ENCODE measurements around the gene ARHGEF10L.

The ARHGEF10L gene

DNA sequence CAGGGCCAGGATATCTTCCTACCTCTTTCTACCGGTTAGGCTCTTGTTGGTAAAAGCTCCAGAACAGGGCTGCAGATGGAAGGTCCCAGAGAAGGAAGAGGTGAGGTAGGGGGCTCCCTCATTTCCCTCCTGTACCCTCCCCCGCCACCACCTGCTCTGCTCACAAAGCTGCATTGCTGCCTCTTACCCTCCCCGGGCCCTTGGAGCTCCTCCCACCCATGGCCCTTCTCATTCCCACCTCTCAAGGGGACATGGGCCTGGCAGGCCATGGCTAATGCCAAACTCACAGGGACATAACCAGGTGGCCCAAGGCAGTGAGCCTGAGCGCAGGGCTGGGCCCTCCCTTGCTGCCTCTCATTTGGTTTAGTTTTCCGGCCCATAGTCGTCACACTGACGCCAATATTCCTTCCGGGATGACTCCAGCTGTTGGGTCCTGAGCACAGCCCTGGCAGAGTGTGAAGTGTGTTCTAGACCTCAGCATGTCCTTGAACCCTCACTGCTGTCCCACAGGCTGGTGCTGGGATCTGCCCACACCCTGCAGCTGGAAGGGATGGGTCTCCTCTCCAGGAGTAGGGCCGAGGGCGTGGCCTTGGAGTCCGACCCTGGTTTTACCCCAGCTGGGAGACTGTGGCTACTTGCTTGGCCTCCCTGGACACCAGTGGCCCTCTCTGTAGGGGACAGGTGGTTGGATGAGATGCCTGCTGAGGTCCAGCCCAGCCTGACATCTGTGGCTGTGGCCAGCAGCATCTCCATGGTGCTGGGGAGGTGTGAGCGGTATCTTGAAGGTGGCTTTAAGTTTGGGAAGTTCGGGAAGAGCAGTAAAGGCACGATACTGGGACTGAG lies 104.6 kb downstream of the ARHGEF10L start:
- no peak overlapping the region for H3K4me3 ChIP-seq (ENCODE audit: low read length)
- TF ChIP-seq, protein P1, sequence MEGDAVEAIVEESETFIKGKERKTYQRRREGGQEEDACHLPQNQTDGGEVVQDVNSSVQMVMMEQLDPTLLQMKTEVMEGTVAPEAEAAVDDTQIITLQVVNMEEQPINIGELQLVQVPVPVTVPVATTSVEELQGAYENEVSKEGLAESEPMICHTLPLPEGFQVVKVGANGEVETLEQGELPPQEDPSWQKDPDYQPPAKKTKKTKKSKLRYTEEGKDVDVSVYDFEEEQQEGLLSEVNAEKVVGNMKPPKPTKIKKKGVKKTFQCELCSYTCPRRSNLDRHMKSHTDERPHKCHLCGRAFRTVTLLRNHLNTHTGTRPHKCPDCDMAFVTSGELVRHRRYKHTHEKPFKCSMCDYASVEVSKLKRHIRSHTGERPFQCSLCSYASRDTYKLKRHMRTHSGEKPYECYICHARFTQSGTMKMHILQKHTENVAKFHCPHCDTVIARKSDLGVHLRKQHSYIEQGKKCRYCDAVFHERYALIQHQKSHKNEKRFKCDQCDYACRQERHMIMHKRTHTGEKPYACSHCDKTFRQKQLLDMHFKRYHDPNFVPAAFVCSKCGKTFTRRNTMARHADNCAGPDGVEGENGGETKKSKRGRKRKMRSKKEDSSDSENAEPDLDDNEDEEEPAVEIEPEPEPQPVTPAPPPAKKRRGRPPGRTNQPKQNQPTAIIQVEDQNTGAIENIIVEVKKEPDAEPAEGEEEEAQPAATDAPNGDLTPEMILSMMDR (conservative IDR thresholded peaks at IDR 0.05; ENCODE audit: low read depth, low read length), result no peak
- DNase-seq (ENCODE audit: low read depth), result no peak

DNA sequence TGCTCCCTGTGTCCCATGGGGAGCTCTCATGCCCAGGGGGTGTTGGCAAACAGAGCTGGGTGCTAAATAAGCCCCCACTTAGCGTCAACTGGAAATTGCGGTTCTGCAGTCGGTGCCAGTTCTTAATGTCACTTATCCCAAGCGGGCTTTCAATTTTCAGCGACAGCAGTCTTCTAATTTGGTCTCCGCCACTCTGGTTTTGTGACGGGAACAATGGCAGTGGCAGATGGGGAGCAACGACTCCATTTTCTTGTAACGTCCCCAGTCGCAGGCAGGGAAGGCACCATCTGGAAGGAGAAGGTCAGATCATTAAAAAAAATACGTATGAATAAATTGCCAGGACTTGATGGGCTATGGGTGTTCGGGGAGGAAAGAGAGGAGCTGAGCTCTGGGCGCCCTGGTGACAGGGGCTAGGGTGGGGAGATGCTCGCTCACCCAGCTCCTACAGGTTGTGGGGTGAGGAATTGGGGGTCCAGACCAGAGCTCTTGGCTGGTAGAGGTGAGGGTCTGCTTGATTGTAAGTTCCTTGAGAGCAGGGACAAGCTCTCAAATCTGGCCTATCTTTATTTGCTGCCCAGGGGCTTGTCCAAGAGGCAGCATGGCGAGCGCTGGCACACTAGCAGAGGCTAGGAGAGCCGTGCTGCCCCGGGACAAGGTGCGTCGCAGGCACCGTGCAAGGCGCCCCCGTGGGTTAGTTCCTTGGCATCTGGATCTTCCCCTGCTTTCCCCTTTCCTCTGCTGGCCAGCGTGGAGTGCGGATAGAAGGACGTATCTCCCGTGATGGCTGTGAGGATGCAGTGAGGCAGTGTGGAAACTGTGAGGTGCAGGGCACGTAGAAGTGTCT lies 105.8 kb downstream of the ARHGEF10L start:
- no peak overlapping the region for H3K4me3 ChIP-seq (ENCODE audit: low read length)
- TF ChIP-seq, protein P1 (conservative IDR thresholded peaks at IDR 0.05; ENCODE audit: low read depth, low read length), result no peak
- DNase-seq (ENCODE audit: low read depth), result no peak

DNA sequence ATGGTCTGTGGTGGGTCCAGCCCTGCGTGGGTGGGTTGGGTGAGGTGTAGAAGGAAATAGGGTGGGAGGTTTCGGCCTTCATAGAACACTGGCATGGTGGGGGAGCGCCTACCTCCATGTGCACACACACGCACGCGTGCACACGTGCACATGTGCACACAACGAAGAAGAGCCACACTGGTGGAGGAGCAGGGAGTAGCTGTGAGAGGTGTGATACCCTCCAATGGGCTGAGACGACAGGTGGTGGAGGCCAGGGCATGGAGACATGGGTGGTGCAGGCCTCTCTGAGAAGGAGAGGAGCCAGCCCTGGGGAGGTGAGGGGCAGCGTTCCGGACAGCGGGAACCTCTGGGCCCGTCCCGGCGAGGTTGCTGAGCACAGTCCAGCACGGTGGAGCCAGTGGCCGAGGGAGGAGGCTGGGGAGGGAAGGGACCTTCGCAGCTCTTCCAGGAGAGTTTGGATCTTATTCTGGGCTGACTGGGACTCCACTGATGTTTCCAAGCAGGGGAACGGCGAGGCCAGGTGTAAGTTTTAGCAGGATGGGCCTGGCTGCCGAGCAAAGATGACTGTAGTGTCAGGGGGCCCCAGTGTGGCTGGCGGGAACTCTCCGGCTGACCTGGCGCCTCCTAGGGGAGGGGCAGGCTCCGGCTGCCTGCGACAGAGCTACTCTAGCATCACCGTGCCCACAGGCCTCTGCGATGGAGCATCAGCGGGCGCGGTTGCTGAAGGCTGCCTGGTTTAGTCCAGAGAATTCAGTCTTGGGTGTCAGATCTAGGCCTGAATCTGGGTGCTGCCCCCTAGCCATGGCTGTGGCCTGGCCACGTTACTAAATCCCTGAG lies 107.2 kb downstream of the ARHGEF10L start:
- H3K4me3 ChIP-seq (ENCODE audit: low read length), result no peak overlapping the region
- TF ChIP-seq, protein P1 (conservative IDR thresholded peaks at IDR 0.05; ENCODE audit: low read depth, low read length), result no peak
- DNase-seq (ENCODE audit: low read depth), result no peak

DNA sequence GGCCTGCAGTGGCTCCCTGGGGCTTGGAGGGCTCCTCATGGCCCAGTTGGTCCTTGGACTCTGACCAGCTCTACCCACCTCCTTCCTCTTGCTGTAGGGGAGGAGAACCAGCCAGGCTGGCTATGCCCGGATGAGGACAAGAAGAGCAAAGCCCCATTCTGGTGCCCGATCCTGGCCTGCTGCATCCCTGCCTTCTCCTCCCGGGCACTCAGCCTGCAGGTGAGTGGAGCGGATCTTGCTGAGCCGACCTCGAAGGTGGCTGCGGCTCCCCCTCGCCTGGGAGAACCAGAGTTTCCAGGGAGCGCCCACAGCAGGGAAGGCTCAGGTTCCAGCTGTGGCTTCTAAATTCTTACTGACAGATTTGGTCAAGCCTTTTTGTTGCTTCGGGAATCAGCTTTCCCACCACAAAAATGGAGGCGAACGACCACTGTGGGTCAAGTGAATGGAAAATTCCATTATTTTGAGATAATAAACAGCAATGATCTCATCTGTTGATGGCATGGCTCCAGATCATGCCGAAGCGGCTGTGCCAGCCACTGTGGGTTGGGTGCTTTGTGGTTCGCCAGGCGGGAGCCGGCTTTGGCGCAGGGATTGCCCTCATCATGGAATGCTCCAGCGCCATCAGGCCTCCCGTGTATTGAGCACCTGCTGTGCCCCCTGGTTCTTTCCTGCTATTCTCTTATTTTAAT lies 109.1 kb downstream of the ARHGEF10L start:
- TF ChIP-seq, protein P1 (conservative IDR thresholded peaks at IDR 0.05; ENCODE audit: low read depth, low read length), result no peak
- no peak overlapping the region for H3K4me3 ChIP-seq (ENCODE audit: low read length)

DNA sequence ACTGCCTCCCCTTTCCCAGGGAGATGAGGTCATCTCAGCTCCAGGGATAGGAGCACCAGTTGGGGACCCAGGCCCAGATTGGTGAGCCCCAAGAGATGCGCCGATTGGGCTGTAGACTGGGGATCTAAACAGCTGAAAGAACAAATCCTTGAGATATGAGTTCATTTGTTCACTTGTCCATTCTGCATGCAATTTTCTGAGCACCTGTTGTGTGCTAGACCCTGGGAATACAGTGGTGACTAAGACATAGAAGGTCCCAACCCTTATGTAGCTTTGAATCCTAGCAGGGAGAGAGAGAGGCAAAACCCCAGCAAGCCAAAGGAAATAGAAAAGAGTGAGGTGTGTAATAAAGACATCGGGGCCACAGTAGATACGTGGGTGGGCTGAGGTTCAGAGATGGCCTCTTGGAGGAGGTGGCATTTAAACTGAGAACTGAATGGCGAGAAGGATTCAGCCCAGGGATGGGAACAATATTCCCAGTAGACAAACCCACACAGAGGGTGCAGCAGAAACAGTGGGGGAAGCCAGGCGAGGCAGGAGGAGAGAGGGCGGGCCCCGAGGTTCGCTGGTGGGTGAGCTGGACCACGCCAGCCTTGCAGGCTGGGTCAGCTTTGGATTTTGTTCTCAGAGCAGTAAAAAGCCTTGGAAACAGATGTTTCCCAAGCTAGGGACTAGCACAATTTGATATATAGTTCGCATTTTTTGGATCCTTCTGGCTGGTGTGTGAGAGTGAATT lies 110.0 kb downstream of the ARHGEF10L start:
- TF ChIP-seq, protein P1 (conservative IDR thresholded peaks at IDR 0.05; ENCODE audit: low read depth, low read length), result no peak
- no peak for DNase-seq (ENCODE audit: low read depth)

More for the DNA sequence above, 109.1 kb downstream of the ARHGEF10L start:
- DNase-seq (ENCODE audit: low read depth), result no peak

DNA sequence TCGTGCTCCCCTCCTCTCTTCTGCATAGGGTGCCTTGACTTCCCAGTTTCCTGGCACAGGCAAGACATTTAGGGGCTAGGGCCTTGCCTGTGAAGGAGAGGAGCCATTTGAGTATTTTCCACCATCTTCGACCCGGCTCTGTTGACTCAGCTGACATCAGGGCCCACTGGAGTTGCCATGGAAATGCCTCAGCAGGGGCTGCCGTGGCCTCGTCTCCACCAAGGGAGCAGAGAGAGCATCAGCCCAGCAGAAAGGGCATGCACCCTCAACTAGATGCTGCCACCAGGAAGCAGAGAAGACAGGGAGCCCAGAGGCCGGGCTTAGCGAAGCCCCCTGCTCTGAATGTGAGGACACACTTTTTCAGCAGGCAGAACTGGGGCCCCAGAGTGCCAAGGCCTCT lies 113.8 kb downstream of the ARHGEF10L start:
- DNase-seq (ENCODE audit: low read depth), result no peak
- TF ChIP-seq, protein P1 (conservative IDR thresholded peaks at IDR 0.05; ENCODE audit: low read depth, low read length), result no peak
- H3K4me3 ChIP-seq (ENCODE audit: low read length), result no peak overlapping the region

More for the DNA sequence above, 110.0 kb downstream of the ARHGEF10L start:
- no peak overlapping the region for H3K4me3 ChIP-seq (ENCODE audit: low read length)
